GM19324 (cell line): Measurements from ENCODE around the gene GALNT17.
"Not testable (repeated sequence)": the region's sequence is repeated elsewhere in the genome, so short reads cannot be mapped to it uniquely, and the experiment has no call there.

Experiments used
- ATAC-seq: cut with Tn5 transposase; IDR thresholded peaks from one replicate; pipeline ENCODE4 v1.9.1; 2021; ENCODE audit warnings: mild to moderate bottlenecking, moderate library complexity; ENCODE audit not compliant: unreplicated experiment, low FRiP score

The GALNT17 gene

DNA sequence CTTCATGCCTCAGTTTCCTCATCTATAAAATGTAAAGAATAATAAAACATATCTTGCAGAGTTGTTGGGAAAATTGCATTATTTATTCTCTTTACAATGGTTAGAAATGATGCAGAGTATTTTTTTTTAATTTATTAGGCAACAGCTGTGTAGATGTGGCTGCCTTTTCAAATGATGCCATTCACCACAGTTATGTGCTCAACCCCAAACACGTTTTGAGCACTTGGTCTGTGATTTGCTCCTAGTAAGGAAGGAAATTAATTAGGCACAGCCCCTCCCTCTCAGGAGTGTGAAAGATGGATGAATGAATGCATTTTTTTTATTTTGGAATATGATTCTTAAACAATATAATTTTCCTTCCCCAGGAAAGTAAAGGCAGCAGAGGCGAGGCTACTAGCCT, 575.1 kb downstream of the GALNT17 start:
- no peak for ATAC-seq

DNA sequence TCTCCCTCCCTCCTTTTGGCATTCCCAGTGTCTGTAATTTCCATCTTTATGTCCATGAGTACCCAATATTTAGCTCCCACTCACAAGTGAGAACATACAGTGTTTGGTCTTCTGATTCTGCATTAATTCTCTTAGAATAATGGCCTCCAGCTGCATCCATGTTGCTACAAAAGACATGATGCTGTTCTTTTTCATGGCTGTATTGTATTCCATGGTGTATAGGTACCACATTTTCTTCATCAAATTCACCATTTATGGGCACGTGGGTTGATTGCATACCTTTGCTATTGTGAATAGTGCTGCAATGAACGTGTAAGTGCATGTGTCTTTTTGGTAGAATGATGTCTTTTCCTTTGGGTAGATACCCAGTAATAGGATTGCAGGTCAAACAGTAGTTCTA, 576.8 kb downstream of the GALNT17 start:
- no peak for ATAC-seq

DNA sequence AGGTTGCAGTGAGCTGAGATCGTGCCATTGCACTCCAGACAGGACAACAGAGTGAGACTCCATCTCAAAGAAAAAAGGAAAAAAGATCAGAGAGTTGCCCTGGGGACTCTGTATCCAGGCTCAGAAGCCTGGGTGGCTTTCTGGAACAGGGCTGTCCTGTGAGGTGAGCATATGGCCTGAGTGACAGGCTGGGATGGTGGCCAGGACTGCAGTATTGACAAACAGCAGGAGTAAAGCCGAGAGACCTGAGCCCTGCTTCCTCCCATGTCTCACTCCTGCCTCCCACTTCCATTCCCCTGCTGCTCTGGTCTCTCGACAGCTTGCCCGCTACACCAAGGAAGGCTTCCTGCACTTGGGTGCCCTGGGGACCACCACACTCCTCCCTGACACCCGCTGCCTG, 578.5 kb downstream of the GALNT17 start:
- no peak for ATAC-seq

DNA sequence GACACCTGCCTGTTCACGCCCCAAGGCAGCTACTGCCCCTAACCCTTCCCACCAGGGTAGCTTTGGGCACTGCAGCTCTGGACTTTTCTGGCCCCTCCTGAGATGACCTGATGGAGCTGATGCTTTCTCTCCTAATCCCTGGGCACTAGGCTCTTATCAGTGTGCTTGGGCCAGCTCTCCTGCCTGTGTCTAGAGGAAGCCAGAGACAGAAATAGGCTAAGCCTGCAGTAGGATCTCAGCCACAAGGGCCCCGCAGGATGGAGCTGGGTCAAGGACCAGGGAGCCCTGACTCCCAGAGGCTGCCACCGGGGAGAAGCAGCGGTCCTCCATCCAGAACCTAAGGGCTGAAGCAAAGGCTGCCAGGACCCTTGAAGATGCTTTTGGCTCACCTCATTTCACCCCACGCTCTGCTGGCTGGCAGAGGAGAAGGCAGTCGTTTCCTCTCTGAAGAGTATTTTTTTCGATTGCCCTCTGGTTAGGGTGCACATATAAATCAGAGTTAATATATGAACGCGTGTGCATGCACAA, 580.8 kb downstream of the GALNT17 start:
- no peak for ATAC-seq

DNA sequence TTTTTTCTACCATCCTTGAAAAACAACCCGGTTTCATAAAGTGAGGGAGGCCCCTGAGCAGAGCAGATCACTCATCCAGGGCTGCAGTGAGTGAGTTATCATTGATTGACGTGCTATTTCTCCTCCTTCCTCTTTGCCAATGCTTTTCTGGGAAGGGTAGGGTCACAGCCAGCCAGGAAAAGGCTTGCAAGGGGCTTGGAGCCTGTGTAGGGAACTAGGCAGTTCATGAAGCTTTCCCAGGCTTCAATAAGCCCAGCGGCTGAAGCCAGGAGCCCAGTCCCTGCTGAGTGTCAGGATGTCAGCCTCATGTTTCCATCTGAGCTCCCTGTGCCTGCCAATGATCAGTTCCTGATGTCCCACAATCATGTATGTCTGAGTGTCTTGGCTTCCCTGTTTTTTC, 584.7 kb downstream of the GALNT17 start:
- no peak for ATAC-seq

DNA sequence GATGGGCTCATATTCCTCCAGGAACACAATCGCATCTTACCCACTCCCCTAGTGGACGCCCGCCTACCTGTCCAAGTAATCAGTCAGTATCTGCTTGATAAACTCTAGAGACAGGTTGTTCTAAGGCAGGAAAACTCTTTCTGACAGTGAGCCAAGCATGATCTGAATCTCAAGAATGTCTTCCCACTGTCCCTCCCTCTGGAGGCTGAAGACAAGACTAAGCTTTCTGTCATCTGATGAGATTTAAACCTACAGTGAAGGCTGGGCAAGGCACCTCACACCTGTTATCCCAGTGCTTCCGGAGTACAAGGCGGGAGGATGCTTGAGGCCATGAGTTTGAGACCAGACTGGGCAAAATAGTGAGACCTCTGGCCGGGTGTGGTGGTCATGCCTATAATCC, 586.6 kb downstream of the GALNT17 start:
- ATAC-seq, result no peak

DNA sequence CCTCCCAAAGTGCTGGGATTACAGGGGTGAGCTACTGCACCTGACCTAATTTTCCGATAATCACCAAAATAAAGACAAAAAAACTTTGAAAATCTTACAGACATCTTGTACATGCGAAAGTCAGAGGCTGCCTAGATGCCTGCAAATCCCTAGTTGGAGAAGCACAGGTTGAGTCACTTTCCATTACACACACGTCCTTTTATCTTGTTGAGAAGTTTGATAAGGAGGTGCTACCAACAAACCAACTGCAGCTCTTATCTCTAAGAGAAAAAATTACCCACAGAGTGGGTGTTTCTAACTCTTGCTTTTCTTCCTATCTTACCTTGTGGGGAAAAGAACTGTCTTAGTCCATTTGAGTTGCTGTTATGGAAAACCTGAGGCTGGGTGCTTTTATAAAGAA, 589.8 kb downstream of the GALNT17 start:
- ATAC-seq, result no peak

DNA sequence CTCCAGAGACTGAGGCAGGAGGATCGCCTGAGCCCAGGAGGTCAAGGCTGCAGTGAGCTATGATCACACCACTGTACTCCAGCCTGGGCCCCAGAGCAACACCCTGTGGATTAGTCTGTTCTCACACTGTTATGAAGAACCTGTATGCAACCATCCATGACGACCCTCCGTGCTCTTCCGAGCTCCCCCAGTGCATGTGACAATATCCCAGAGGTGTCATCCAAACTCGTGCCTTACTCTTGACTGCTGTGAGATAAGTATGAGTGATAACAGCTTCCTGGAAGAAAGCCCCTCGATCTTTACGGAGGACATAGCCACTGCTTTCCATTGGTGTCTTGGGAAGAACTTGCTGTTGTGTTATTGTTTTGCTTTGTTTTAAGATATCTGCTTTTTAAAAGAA, 591.9 kb downstream of the GALNT17 start:
- ATAC-seq, result no peak

DNA sequence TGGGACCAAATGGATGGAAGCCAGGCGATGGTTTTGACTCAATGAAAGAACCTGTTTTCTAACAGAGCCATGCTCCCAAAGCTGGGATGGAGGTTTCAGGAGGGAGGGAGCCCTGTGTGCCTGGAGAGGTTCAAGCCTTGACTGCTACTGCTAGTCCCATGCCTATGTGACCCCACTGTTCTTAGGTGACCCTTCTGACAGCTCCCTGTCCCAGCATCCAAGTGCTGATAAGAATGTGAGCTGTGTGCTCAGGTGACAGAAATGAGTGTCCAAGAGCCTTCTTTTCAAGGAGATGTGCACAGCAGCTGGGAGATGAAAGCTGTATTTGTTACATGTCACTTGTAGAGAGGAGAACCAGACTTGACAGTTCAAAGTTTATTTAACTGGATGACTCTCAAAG, 595.4 kb downstream of the GALNT17 start:
- no peak for ATAC-seq

DNA sequence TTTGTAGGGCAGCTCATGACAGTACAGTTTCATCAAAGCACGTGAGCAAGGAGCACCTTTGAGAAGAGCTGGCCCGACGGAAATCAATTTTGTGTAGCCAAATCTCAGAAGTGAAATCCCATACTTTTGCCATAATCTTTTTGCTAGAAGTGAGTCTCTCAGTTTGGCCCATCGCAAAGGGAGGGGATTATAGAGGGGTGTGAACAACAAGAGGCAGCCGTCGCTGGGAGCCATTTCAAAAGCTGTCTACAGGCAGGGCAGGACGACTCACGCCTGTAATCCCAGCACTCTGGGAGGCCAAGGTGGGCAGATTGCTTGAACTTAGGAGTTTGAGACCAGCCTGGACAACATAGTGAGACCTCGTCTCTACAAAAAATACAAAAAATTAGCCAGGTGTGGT, 599.8 kb downstream of the GALNT17 start:
- ATAC-seq, result no peak

DNA sequence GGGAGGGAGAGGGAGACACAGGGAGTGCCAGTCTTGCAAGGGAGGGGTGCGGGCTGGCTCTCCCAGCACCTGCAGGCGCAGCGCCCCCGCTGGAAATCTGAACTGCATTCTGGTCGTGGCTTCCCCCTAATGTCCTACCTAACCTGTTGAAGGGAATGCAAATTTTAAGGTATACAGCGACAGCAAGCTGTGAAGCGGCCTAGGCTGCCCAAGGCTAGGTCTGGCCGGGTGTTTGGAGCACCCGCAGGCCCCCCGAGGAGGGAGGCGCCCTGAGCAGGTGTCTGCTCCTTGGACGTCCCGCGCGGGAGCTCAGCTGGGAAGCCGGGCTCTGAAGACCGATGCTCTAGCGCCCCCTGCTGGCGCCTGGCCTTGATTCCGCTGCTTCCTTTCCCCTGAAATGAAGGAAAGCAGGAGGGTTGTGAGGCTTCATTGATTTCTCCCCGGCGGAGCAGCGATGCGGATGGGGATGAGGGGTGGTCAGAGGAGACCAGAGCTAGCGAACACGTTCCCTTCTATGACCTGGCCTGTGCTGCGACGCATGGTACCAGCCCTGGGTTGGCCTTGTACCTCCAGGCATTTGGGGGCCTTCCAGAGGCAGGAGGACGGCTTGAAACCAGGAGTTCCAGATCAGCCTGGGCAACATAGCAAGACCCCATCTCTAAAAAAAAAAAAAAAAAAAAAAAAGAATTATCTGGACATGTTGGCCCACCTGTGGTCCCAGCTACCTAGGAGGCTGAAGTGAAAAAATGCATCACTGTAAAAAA, 601.3 kb downstream of the GALNT17 start:
- no peak for ATAC-seq

DNA sequence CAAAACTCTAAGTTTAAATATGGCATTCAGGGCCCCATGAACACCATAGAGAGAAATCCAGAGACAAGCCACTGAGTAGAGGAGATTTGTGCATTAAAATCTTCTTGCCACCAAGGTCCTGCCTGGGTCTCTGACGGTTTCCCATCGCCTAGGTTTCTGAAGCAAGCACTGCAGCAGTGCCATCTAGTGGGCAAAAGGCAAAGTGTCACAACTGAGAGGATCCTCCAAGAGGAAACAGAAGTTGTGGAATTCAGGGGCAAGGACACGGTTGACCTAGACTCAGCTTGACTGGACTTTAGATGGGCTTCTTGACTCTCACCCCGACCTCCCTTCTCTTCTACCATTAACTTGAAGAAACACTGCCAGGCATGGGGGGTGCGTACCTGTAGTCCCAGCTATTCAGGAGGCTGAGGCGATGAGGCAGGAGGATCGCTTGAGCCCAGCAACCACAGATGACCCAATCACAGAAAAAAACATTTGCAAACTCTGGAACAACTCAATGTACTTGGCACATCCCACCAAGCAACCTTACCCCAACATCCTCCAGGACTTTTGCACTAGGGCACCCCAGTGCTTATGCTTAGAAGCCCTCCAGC, 604.1 kb downstream of the GALNT17 start:
- no peak for ATAC-seq

DNA sequence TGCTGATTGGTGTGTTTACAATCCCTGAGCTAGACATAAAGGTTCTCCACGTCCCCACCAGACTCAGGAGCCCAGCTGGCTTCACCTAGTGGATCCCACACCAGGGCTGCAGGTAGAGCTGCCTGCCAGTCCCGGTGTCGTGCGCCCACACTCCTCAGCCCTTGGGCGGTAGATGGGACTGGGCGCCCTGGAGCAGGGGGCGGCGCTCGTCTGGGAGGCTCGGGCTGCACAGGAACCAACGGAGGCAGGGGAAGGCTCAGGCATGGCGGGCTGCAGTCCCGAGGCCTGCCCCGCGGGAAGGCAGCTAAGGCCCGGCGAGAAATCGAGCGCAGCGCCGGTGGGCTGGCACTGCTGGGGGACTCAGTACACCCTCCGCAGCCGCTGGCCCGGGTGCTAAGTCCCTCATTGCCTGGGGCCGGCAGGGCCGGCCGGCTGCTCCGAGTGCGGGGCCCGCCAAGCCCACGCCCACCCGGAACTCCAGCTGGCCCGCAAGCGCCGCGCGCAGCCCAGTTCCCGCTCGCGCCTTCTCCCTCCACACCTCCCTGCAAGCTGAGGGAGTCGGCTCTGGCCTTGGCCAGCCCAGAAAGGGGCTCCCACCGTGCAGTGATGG, 606.1 kb downstream of the GALNT17 start:
- ATAC-seq, result not testable (repeated sequence)

DNA sequence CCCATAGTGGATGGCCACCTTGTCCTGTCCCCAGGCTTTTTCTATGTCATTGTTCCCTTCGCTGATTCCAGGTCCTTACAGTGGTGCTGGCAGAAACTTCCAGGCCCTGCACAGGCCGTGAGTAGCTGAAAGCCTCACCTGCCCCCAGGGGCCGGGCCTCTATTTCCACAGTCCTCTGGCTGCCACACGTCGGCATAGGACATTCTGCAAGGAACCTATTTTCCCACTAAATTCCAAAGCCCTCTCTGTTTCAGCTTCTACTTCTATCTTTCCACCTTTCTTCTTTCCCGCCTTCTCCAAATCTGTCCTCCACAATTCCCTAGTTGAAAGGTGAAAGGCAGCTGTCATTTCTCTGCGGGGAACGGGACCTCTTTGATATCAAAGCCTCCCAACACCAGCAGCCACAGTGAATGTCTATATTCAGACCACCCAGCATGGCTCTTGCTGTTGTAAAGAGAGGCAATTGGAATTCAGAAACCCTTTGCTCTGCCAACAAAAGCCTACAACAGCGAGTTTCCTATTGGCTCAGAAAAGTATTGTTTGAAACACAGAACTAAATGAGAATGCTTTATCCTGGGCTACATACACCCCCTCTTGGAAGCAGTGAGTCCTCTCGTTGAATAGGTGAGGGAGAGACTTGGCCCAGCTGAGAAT, 607.7 kb downstream of the GALNT17 start:
- no peak for ATAC-seq

DNA sequence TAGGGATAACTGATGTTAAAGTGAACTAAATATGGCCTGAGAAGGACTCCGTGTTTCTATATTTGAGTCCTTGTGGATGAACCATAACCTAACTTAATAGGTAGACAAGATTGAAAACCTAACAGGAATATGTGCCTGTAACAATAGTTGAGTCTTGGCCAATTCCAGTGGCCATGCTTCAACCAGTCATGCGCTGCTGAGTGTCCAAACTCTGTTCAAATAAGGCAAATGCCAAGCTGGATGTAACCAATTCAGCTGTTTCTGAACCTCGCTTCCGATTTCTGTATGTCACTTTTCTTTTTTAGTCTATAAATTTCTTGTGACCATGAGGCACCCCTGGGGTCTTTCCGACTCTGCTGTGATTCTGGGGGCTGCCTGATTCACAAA, 608.2 kb downstream of the GALNT17 start:
- no peak for ATAC-seq

DNA sequence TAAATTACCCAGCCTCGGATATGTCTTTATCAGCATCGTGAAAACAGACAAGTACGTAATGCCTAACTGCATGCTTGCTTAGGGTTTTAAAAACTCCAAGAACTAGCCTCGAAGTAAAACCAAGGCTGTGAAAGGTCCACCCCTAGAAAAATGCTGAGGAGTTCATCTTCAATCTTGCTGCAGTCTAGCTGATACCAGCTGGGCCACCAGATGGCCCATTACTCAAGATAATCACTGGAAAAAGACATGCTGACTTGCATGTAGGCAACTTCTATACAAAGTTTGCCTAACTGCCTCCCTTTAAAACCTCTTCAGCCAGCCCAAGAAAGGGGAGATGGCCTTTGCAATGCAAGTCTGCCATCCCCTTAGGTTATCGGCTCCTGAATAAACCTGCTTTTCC, 614.1 kb downstream of the GALNT17 start:
- ATAC-seq, result no peak

DNA sequence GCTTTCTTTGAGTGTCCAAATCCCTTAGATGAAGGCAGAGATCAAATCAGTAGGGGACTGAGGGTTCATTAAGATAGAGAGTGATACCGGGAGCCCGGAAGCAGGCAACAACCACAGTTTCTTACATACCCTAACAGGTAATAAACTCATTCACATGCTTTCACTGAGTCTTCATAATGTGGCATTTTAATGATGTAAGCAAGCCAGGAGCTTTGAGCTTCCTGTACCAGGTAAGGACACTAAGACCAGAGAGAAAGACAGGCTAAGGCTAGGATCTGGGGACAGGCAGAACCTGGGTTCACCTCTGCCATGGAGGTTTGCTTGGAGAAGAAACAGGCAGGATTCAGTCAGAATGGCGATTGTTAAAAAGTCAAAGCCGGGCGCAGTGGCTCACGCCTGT, 618.3 kb downstream of the GALNT17 start:
- ATAC-seq, result no peak

DNA sequence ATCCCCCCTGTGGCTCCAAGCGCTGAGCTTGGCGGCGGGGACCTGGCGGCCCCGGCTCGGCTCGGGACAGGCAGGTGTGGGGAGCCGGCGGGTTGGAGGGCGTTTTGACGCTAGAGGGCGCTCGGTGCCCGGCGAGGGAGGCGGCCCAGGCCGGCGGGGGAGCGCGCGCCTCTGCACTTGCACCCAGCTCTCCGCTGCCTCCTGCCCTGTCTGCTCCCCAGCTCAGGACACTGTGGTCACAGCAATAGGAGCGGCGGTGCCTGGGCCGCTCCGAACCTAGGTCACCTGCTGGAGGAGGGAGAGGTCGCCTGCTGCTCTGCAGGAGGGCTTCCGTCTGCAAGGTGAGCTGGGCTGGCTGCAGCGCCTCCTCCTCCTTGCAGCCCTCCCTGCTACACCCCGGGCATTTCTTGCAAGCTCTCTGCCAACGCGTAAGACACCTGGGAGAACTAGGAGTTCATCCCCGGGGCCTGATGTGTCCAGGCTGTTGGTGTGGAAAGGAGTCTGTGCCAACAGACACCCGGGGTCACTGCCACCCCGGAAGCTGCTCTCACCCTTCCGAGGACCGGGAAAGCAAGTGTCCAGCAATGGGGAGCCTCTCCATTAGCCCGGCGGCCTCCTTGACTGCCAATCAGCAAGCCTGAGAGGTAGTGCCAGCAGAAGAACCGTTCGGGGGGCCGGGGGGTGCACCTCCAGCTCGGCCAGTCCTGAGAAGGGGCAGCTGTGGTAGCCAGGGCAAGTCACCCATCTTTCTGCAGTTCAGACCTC, 620.4 kb downstream of the GALNT17 start:
- no peak for ATAC-seq

DNA sequence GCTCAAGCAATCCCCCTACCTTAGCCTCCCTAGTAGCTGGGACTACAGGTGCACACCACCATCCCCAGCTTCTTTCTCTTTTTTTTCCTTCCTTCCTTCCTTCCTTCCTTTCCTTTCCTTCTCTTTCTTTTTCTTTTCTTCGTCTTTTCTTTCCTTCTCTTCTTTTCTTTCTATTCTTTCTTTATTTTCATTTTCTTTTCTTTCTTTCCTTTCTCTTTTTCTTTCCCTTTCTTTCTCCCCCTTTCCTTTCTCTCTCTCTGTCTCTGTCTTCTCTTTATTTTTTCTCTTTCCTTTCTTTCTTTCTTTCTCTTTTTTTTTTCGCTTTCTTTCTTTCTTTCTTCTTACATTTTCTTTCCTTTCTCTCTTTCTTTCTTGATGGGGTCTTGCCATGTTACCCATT, 621.3 kb downstream of the GALNT17 start:
- ATAC-seq, result no peak

DNA sequence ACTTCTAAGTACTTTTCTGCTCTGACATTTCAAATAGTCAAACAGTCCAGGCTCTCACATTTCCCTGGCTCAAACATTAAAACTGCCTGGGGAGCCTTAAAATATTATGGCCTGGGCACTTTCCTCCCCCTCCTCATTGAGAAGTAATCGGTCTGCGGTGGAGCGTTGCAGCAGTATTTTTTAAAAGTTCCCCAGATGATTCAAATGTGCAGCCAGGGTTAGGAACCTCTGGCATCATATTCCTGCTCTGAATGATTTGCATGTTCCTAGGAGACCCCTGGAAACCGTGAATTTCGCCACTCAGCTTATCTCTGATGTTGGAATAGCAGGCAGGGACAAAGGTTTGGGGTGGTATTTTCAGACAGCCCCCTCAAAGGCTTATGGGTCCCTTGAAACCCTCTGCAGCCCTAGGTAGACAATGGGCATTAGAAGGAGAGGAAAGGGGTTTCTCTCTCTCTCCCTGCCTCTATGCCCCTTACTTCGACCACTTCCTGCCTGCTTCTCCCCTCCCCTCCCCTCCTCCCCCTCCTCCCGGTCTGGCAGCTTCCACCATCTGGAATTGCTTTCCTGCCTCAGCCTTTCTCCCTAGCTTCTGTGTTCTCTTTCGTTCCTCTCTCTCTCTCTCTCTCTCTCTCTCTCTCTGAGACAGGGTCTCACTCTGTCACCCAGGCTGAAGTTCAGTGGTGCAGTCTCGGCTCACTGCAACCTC, 622.2 kb downstream of the GALNT17 start:
- ATAC-seq, result no peak
